RPMI7951 (cell line): ENCODE results near the gene RIOX2. TPM values are rescaled to one million over a fixed set of nuclear protein-coding genes. Genes with fewer than 3 reads are reported as not detected.
"Not testable (repeated sequence)": the region's sequence is repeated elsewhere in the genome, so short reads cannot be mapped to it uniquely, and the experiment has no call there.

Experiments used
- DNase-seq: peaks from one replicate; pipeline ENCODE4 v3.0.0-alpha.2; 2012; ENCODE audit warnings: low read depth
- total RNA-seq: library from RNA; depleted of rRNA; stranded (reverse); fragments of >200 nt; shearing (Covaris generic); gene quantifications from 2 replicates; pipeline ENCODE4 v1.2.3, GENCODE V29; 2014; rRNA removed

Gene RIOX2
- total RNA-seq, 1 experiment from 2014 or later: 30.0 TPM

DNA sequence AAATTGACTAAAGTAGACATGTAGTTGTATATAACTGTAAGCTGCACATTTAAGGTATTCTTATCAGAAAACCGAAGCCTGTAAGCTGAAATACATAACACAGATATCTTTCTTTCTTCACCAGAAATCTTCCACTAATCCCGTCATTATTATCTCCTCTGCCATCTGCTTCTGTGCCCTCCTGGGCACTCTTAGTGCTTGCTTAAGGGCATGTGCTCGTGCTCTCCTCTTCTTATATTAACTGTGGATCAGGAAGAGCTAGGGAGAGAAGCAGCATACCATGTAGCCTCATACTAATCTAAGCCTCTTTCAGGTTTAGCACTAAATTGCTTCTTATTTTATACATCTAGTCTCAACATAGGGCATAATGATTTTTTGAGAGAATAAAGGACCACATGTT, 60.8 kb downstream of the RIOX2 start:
- DNase-seq: no peak

DNA sequence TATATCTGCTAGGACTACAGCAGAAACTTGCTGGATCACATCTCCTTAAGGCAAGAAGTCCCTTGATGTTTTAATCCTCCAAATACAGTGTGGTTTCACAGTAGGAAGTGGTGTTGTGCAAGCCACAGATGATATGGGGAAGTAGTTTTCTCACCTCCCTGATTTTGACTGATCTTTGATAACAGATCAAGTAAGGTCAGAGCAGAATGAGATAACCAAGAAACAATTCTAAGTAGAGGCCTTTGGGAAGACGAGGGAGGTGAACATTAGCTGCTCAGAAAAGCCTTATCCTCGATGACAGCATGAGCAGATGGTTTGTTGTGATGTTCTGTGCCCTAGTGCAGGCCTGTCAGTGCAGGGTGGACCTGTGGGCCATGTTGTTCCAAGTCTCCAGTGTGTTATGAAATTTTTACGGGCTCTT, 61.3 kb downstream of the RIOX2 start:
- no peak for DNase-seq

DNA sequence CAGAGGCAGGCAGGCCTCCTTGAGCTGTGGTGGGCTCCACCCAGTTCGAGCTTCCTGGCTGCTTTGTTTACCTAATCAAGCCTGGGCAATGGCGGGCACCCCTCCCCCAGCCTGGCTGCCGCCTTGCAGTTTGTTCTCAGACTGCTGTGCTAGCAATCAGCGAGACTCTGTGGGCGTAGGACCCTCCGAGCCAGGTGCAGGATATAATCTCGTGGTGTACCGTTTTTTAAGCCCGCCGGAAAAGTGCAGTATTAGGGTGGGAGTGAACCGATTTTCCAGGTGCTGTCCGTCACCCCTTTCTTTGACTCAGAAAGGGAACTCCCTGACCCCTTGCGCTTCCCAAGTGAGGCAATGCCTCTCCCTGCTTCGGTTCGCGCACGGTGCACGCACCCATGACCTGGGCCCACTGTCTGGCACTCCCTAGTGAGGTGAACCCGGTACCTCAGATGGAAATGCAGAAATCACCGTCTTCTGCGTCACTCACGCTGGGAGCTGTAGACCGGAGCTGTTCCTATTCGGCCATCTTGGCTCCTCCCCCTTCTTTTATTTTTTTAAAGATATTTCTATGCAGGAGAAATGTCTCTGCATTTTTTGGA, 61.9 kb downstream of the RIOX2 start:
- not testable (repeated sequence) for DNase-seq

DNA sequence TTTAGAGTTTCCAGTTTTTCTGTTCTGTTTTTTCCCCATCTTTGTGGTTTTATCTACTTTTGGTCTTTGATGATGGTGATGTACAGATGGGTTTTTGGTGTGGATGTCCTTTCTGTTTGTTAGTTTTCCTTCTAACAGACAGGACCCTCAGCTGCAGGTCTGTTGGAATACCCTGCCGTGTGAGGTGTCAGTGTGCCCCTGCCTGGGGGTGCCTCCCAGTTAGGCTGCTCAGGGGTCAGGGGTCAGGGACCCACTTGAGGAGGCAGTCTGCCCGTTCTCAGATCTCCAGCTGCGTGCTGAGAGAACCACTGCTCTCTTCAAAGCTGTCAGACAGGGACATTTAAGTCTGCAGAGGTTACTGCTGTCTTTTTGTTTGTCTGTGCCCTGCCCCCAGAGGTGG, 62.4 kb downstream of the RIOX2 start:
- DNase-seq: not testable (repeated sequence)

DNA sequence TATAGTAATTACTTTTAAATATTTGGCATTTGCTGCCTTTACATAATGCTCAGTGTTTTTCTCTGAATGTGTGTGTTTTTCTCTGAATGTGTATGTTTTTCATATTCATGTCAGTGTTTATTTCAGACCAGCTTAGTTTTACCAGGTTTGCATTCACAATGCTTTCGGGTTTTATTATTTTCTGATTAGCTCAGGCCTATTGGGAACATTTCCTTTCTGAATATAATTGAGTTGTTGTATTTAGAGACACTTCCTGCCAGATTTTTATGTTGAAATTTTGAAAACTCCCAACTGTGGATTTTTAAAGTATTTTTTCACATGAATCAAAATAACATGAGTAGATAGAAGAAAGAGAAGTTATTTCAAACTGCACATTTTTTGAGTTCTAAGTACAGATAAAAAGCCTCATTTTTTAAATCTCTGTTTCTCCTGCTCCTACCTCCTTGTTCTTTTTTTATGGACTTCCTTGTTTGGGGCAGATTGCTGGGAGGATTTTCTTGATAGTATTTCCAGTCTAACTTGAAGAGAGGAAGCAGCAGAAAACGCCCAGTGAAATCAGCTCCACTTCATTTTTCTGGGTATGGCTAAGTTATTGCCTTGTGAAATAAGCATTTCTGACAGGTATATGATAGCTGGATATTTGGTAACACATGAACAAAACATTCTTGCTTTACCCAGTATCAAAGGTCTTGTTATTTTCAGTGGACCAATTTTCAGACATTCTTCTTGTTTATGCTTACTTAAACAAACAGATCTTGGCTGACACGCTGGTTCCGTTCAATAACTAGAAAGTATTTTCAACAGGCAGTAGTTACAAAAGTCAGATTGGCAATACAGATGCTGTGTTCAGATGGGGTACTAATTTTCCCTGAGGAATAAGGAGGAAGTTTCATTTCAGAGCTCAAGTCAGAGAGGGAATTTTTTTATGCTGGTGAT, 70.7 kb downstream of the RIOX2 start:
- no peak for DNase-seq

DNA sequence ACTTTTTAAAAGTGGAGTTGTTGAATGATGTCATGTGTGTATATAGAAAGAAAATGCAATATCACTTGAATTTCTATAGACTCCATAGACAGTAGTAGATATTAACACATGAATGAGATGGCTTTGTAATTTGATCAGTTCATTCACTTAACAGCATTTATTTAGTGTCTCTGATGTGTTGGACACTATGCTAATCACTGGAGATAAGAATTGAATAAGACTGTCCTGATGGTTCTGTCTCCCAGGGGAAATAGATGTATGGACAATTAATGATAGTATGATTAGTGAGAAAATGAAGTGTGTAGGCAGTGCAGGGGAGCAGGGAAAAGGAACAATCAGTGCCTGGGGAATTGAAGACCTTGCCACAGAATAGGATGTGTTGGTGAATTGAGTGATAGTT, 72.9 kb downstream of the RIOX2 start:
- DNase-seq: no peak

DNA sequence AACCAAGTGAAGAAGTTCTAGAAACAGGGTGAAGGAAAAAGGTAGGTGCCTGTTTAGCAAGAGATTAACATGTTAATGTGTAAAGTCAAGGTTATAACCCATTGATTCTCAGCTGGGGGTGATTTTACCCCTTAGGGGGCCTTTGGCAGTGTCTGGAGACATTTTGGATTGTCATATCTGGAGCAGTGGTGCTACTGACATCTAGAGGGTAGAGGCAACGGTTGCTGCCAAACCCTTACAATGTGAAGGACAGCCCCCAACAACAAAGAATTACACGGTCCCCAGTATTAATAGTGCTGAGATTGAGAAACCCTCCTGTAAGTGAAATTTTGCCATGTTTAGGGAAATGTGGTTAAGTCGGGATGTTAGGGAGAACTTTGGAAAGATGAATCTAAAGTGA, 75.7 kb downstream of the RIOX2 start:
- peak; percentile 6 for DNase-seq

DNA sequence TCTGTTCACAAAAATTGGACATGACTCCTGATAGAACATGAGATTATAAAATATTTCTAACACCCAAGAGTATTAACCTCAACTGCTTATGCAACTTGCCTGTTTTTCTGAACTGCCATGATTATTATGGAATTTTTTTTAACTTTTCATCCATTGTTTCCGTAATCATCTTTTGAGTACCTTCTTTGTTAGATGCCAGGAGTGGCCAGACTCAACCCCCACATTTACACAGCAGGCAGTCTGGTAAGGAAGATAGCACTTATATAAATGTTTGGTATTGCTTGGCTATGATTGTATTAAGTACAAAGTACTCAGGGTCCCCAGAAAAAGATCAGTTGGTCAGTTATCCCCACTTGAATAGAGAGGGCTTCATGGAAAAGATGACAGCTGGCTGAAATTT, 76.1 kb downstream of the RIOX2 start:
- DNase-seq: no peak

DNA sequence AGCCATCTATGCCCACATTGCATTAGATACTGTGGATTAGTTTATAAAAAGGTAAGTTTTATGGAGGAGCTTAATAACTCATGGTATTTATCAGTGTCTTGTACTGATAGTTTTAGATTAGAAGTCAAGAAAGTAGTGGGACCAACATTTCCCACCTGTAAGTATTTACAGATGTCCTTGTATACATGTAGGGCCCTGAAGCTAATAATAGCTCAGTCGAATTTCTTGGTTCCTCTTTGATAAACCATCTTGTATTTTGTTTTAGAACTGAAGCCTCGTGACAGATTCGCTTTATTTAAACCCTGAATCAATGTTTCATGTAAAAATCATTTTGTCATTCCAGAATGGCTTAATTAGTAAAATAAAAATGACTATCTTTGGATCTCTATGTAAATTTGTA, 77.0 kb downstream of the RIOX2 start:
- DNase-seq: no peak

DNA sequence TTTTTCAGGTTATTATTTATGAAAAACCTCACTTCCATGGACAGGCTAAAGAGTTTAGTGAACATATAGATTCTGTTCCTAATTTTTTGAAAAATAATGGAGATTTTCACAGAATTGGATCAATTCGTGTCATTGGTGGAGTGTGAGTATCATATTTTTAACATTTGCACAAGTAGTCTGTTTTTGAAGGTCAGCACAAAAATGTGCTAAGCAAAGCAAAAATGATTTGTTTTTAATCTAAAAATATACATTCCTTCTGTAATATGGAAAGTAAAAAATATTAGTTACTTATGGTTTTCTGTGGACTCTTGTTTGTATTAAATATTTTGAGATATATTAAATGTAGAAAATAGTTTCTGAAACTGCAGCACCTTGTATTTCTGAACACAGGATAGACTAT, 79.4 kb downstream of the RIOX2 start:
- no peak for DNase-seq

Other genes starting within 250 kb of the RIOX2 start
- gene ARL6, start 207.7 kb downstream of the RIOX2 start, total RNA-seq: 15.2 and 17.2 TPM in 2 replicates
- gene CRYBG3, start 150.4 kb downstream of the RIOX2 start, total RNA-seq: 14.7 and 16.7 TPM in 2 replicates
- gene GABRR3, start 62.9 kb upstream of the RIOX2 start, total RNA-seq: not detected in 2 replicates
- gene OR5AC2, start 114.7 kb upstream of the RIOX2 start, total RNA-seq: not detected in 2 replicates
- gene OR5H1, start 158.3 kb upstream of the RIOX2 start, total RNA-seq: not detected in 2 replicates
- not detected in 2 replicates for gene OR5H14, start 175.0 kb upstream of the RIOX2 start, total RNA-seq
- gene OR5H15, start 194.3 kb upstream of the RIOX2 start, total RNA-seq: not detected in 2 replicates